ENCODE results near the gene LRRC74B.
"Not testable (repeated sequence)": the region's sequence is repeated elsewhere in the genome, so short reads cannot be mapped to it uniquely, and the experiment has no call there.

Gene LRRC74B

DNA sequence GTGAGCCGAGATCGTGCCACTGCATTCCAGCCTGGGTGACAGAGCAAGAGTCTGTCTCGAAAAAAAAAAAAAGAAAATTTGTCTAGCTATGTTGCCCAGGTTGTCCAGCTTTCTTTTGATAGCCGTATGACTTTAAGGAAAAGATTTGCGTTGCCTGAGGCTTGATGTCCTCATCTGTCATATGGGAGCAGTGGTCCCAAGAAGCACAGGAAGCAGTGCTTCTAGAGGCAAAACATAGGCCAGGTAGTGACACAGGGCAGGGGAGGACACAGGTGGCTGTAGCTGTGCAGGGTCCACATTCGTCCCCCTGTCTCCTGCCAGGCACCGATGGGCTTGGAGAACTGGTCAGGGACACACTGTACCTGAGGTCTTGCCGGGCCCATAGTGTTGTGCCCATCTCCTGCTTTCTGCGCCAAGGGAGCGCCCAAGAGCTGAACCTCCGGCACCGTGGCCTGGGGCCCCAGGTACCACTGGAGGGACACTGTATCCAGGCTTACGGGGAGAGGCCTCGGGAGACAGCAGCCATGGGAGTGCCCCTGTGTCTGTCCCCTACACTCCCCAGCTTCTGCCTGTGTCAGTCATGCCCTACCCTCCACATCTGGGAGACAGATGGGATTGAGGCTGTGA is 1.4 kb downstream of the LRRC74B start:
- TF ChIP-seq, protein P1, sequence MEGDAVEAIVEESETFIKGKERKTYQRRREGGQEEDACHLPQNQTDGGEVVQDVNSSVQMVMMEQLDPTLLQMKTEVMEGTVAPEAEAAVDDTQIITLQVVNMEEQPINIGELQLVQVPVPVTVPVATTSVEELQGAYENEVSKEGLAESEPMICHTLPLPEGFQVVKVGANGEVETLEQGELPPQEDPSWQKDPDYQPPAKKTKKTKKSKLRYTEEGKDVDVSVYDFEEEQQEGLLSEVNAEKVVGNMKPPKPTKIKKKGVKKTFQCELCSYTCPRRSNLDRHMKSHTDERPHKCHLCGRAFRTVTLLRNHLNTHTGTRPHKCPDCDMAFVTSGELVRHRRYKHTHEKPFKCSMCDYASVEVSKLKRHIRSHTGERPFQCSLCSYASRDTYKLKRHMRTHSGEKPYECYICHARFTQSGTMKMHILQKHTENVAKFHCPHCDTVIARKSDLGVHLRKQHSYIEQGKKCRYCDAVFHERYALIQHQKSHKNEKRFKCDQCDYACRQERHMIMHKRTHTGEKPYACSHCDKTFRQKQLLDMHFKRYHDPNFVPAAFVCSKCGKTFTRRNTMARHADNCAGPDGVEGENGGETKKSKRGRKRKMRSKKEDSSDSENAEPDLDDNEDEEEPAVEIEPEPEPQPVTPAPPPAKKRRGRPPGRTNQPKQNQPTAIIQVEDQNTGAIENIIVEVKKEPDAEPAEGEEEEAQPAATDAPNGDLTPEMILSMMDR (conservative IDR thresholded peaks at IDR 0.05; ENCODE audit: low read depth, low read length), result no peak
- no peak for DNase-seq (ENCODE audit: low read depth)
- H3K4me3 ChIP-seq (ENCODE audit: low read depth, low read length), result no peak overlapping the region

DNA sequence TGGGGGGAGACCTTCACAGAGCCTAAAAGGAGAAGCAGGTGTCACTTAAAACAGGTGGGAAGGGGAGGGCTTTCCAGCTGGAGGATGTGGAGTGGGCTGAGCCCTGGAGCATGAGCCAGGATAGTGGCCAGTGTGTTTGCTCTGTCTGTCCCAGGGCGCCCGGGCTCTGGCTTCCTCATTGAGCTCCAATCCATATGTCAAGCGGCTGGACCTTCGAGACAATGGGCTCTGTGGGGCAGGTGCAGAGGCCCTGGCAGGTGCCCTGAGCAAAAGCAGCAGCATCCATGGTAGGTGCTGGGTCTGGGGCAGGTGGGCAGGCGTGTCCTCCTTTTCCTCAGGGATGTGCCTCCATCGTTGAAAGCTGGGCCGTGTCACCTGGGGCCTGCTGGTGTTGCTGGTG is 2.0 kb downstream of the LRRC74B start:
- TF ChIP-seq, protein P1 (conservative IDR thresholded peaks at IDR 0.05; ENCODE audit: low read depth, low read length), result no peak
- no peak overlapping the region for H3K4me3 ChIP-seq (ENCODE audit: low read depth, low read length)
- no peak for DNase-seq (ENCODE audit: low read depth)

DNA sequence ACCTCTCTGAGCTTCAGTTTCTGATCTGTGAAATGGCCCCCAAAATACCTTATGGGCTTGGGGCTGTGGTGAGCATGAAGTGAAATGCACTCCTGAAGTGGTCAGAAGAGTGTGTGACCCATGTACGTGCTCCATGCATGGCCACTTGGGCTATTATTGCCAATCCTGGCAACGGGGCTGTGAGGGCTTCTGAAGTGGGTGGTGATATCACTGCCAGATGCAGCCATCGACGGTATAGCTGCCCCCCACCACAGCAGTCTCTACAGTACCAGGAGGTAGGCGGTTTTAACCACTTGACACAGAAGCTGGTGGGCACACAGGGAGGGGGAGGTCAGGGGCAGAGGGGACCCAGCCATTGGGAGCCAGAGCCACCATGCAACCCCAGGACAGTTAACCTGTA is 2.7 kb downstream of the LRRC74B start:
- not testable (repeated sequence) for H3K4me3 ChIP-seq (ENCODE audit: low read depth, low read length); DNase-seq (ENCODE audit: low read depth)

DNA sequence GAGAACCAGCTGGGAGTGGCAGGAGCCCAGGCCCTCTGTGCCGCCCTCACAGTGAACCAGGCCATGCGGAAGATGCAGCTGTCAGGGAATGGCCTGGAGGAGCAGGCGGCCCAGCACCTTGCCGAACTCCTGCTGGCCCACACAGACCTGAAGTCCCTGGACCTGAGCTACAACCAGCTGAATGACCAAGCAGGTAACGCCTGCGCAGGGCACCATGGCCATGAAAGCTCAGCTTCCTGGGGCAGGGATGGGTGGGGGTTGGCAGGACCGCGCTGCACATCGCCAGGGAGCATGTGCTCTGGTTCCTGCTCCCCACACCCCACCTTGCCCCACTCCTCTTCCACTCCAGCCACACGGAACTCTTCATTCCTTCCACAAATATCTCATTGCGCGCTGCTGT is 3.2 kb downstream of the LRRC74B start:
- H3K4me3 ChIP-seq (ENCODE audit: low read depth, low read length); DNase-seq (ENCODE audit: low read depth): not testable (repeated sequence)

DNA sequence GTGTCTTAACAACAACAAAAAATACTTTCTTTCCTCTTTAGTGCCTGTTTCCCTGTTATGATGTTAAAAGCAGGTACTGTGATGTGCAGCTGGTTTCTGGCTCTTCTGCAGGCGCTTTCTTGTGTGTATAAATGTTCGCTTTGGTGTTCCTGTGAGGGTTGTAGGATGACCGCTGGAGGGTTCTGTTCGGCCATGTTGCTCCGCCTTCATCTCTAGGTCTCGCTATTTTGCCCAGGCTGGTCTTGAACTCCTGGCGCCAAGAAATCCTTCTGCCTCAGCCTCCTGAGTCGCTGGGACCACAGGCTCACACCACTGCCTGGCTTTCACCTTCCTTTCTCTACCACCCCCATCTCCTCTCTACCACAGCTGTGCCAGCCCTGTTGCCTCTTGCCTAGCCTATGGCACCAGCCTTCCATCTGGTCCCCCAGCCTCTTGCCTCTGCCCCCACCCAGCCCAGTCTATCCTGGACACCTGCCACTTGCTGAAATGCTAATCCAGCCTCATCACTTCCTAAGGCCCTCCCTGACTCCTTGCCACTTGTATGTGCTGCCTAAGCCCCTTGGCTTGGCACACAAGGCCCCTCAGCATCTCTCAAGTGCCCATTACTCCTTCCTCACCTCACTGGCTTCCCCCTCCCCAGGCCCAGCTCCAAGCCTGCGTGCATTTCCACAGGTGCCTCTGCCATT is 5.5 kb downstream of the LRRC74B start:
- H3K4me3 ChIP-seq (ENCODE audit: low read depth, low read length), result no peak overlapping the region
- DNase-seq (ENCODE audit: low read depth), result no peak
- TF ChIP-seq, protein P1 (conservative IDR thresholded peaks at IDR 0.05; ENCODE audit: low read depth, low read length), result no peak

DNA sequence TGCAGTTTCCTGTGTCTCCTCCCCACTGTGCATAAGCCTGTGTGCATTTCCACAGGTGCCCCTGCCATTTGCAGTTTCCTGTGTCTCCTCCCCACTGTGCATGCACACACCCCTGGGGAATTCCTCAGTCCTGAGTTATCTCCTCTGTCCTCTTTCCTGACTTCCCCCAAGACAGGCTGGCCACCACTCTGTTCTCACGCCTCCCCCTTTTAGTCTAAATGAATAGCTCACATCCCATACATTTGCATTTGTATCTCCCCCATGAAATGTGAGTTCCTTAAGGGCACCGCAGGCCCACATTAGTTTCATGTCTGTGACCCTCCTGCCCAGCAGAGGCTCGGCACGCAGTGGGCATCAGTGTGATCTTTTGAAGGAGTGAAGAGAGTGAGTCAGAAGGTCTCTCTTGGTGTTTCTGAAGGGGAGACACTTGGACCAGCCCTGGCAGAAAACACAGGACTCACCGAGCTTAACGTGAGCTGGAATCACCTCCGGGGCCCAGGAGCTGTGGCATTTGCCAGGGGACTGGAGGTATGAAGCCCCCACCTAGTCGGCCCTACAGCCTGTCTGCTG is 6.2 kb downstream of the LRRC74B start:
- H3K4me3 ChIP-seq (ENCODE audit: low read depth, low read length), result no peak overlapping the region
- DNase-seq (ENCODE audit: low read depth), result no peak
- TF ChIP-seq, protein P1 (conservative IDR thresholded peaks at IDR 0.05; ENCODE audit: low read depth, low read length), result no peak

DNA sequence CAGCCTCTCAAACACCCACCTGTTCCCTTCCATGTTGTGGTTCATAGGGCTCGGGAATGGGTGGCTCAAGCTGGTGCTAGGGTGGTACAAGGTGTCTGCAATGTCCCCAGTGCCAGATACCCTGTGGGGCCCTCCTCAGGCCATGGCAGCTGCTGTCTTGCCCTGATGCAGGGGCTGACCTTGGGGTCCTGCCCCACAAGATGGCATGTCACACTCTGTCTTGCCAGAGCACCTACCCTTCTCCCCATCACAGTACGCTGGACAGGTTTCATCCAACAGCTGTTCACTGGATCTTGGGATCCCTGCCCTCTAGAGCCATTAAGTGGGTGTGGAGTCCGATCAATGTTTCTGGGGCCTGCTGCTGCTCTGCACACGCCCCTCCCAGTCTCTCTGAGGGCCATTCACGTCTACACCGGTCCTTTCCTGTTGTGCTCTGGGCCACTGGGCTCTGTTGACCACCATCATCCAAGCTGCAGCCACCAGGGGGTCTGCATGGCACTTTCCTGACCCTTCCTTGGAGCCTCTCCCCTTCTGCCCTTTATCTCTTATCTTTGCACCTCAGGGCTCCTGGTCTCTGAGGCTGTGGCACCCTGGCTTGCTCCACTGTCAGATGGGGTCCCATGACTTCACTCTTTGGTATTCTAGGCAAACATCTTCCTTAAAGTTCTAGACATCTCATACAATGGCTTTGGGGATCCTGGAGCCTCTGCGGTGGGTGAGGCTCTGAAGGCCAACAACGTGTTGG is 7.1 kb downstream of the LRRC74B start:
- TF ChIP-seq, protein P1 (conservative IDR thresholded peaks at IDR 0.05; ENCODE audit: low read depth, low read length), result no peak
- DNase-seq (ENCODE audit: low read depth), result no peak
- H3K4me3 ChIP-seq (ENCODE audit: low read depth, low read length), result no peak overlapping the region
